ENCODE data around the gene EN2. TPM values are rescaled to one million over a fixed set of nuclear protein-coding genes. Genes with fewer than 3 reads are reported as not detected.

EN2 gene
- total and polyA plus RNA-seq, 10 of the 15 experiments (the other 5 are each of a cell fraction or from before 2014, with no cell fraction given) = not detected

GRCh38 chr7:155455132-155455693 lies 2.7 kb upstream of the EN2 start (continued):
- TF ChIP-seq SUZ12 (IDR thresholded peaks at IDR 0.05; ENCODE audit: unreplicated experiment) (no peak), ASH2L (IDR thresholded peaks at IDR 0.05; ENCODE audit: borderline replicate concordance, low read depth) (no peak), IKZF2 (IDR thresholded peaks at IDR 0.05) (no peak), DPF2 (IDR thresholded peaks at IDR 0.05) (no peak)

- intact Hi-C loops (cut with micrococcal nuclease; ENCODE audit: unreplicated experiment) = no loop called here
Observed at GRCh38 chr7:155455776-155456737, 1.9 kb upstream of the EN2 start.

More at GRCh38 chr7:155455776-155456737, 1.9 kb upstream of the EN2 start:
- no peak overlapping the region for H2AFZ ChIP-seq (ENCODE audit: control insufficient read depth, low read depth, low read length)
- in situ Hi-C loops (cut with MboI) = no loop called here
- FAIRE-seq (no peak), DNase-seq (ENCODE audit: low read depth, low spot score) (no peak), ATAC-seq (no peak)
- no peak overlapping the region for H3K27ac ChIP-seq (ENCODE audit: control insufficient read depth, insufficient read depth)
- no TSS peak for BruUV-seq (replicated peaks)
- SMC1A ChIA-PET (ENCODE audit: uncharacterized antibody, unreplicated experiment) = no interaction called here
- H3K4me3 ChIP-seq = no peak overlapping the region
- H3K9me3 ChIP-seq (replicated peaks; ENCODE audit: control insufficient read depth, insufficient read depth, low read length) = no peaks in the 10 kb centered on the region; the same call in 2 of the 3 replicates
- CTCF ChIA-PET = interaction anchor here (0.7 kb wide), 1 partner anchor 22 kb away, joined by 3 read pairs; no protein-coding TSS in a partner anchor
- no peaks in the 10 kb centered on the region for H3K79me2 ChIP-seq (ENCODE audit: control insufficient read depth, insufficient read depth, low read length)
- H3K36me3 ChIP-seq (ENCODE audit: control insufficient read depth in 2 of 2, insufficient read depth in 2 of 2, low read length in 1 of 2) = no peaks in the 10 kb centered on the region
- H4K20me1 ChIP-seq (ENCODE audit: control insufficient read depth, insufficient read depth) = no peaks in the 10 kb centered on the region
- 9% methylated on average over 27 of the region's 27 CpGs for WGBS (ENCODE audit: insufficient coverage, insufficient replicate concordance, low lambda C conversion rate, missing lambda C conversion rate)
- no peak overlapping the region for H3K9ac ChIP-seq (ENCODE audit: control insufficient read depth, insufficient read depth, low read length)
- H3K4me1 ChIP-seq (ENCODE audit: control insufficient read depth, insufficient read depth, low read length) = no peaks in the 10 kb centered on the region
- H3K4me2 ChIP-seq (ENCODE audit: control insufficient read depth, insufficient read depth) = no peak overlapping the region
- peak; percentile 42 for TF ChIP-seq SUZ12 (IDR thresholded peaks at IDR 0.05; ENCODE audit: unreplicated experiment)
- no peak for TF ChIP-seq GATAD2B (conservative IDR thresholded peaks at IDR 0.05; ENCODE audit: low read depth)
- peaks cover 26 to 32% of the 10 kb centered on the region in 2 experiments for H3K27me3 ChIP-seq (replicated peaks in 1 of 2; ENCODE audit: control insufficient read depth in 2 of 2, insufficient read depth in 2 of 2, low read length in 1 of 2)
- RAD21 ChIA-PET (ENCODE audit: unreplicated experiment) = no interaction called here
- POLR2A ChIA-PET = no interaction called here
